Measurements from ENCODE around the gene DUS3L. TPM values are rescaled to one million over a fixed set of nuclear protein-coding genes. Genes with fewer than 3 reads are reported as not detected.

DUS3L gene
- total and polyA plus RNA-seq, 2 donors (not counting 3 experiments of a cell fraction or from before 2014, with no cell fraction given) = 25.8 to 38.9 TPM

GRCh38 chr19:5826531-5827341 is 35.8 kb upstream of the DUS3L start:
- ChIA-PET CTCF (interaction anchor here (1.0 to 3.1 kb wide), 3 partner anchors 22 to 137 kb away, joined by 3 to 42 read pairs (median 7); partner anchors contain the start of gene NRTN), POLR2A (interaction anchor here (2.5 to 3.2 kb wide), 2 partner anchors 23 to 77 kb away, joined by 14 read pairs; partner anchors contain the start of genes NDUFA11 and VMAC)
- peaks cover 7% of the 10 kb centered on the region for H3K4me1 ChIP-seq (ENCODE audit: control insufficient read depth, extremely low read depth, insufficient read depth, low read length)
- no peaks in the 10 kb centered on the region for H3K9me3 ChIP-seq (replicated peaks; ENCODE audit: control insufficient read depth, insufficient read depth, low read length)
- H3K36me3 ChIP-seq (ENCODE audit: control insufficient read depth in 2 of 2, extremely low read depth in 1 of 2, insufficient read depth in 2 of 2, low read length in 2 of 2) = no peaks in the 10 kb centered on the region
- no peak overlapping the region for H3K4me3 ChIP-seq (replicated peaks in 1 of 3; ENCODE audit: insufficient read depth in 1 of 3, low read depth in 1 of 3, low read length in 3 of 3)
- no TSS peak for BruUV-seq (replicated peaks)
- no peak overlapping the region for H3K27ac ChIP-seq (ENCODE audit: insufficient read depth, low read depth, low read length)
- H3K9me1 ChIP-seq (replicated peaks; ENCODE audit: control insufficient read depth, extremely low read depth, insufficient read depth, low read length) = no peaks in the 10 kb centered on the region
- dilution Hi-C loops (cut with MboI; ENCODE audit: extremely low pct_ligation_motif_present, low sequenced_read_pairs) (no loop called here), intact Hi-C loops (cut with micrococcal nuclease) (no loop called here)
- peak overlapping the region; percentile 70 for H2AFZ ChIP-seq (ENCODE audit: low read depth, low read length)
- no peak for TF ChIP-seq JUN (IDR thresholded peaks at IDR 0.05; ENCODE audit: borderline replicate concordance, insufficient read depth, insufficient read length, low read depth)
- TF ChIP-seq MAX (IDR thresholded peaks at IDR 0.05; ENCODE audit: insufficient read depth, insufficient read length) = no peak
- no peak for TF ChIP-seq POLR2AphosphoS5 (IDR thresholded peaks at IDR 0.05; ENCODE audit: insufficient read depth, low read depth, low read length)
- no peak for TF ChIP-seq MYC (IDR thresholded peaks at IDR 0.05; ENCODE audit: low read depth, low read length)
- no peak for TF ChIP-seq GATA2 (IDR thresholded peaks at IDR 0.05; ENCODE audit: insufficient read depth, insufficient read length, low read depth, low read length)
- TF ChIP-seq FOS (IDR thresholded peaks at IDR 0.05; ENCODE audit: borderline replicate concordance, insufficient read depth, low read length) = no peak
- no peak for TF ChIP-seq POLR2A (IDR thresholded peaks at IDR 0.05; ENCODE audit: low read depth, low read length)
- no peak for TF ChIP-seq EZH2 (IDR thresholded peaks at IDR 0.05; ENCODE audit: borderline replicate concordance, low read depth, low read length, severe bottlenecking)
- no peak for TF ChIP-seq CTCF (IDR thresholded peaks at IDR 0.05; ENCODE audit: extremely low read depth in 1 of 2, insufficient read depth in 1 of 2, low read depth in 1 of 2, low read length in 2 of 2)
- H3K27me3 ChIP-seq (ENCODE audit: control insufficient read depth in 2 of 2, insufficient read depth in 2 of 2, low read length in 2 of 2) = peaks cover 0 to 3% of the 10 kb centered on the region in 2 experiments
- no peaks in the 10 kb centered on the region for H4K20me1 ChIP-seq (replicated peaks; ENCODE audit: control insufficient read depth, extremely low read depth, insufficient read depth, low read length)
- H3K79me2 ChIP-seq (ENCODE audit: control insufficient read depth, insufficient read depth, low read length) = no peaks in the 10 kb centered on the region
- no peak overlapping the region for H3K9ac ChIP-seq (replicated peaks; ENCODE audit: extremely low read depth, insufficient read depth, low read length)
- no peak for FAIRE-seq
- no peak for DNase-seq (ENCODE audit: low read depth, low spot score)
- H3K4me2 ChIP-seq (ENCODE audit: insufficient read depth, low read length) = no peak overlapping the region

All from endothelial cell of umbilical vein (primary cell).